GM23338 (cell line): ENCODE results near the gene FGF21. TPM values are rescaled to one million over a fixed set of nuclear protein-coding genes. Genes with fewer than 3 reads are reported as not detected.

Experiments
- ATAC-seq: fragments of 200-7000 bp; cut with Tn5 transposase; 3 replicates; pipeline ENCODE4 v1.9.1; 2020
- DNase-seq: peaks from one replicate; pipeline ENCODE4 v3.0.0-alpha.2; 2015; ENCODE audit warnings: low spot score
- H2AFZ ChIP-seq: fragments of 200-600 bp; sonication (generic); 2 replicates; pipeline ENCODE4 v1.8.0; 2016; ENCODE audit warnings: antibody characterized with exemption, mild to moderate bottlenecking, moderate library complexity
- H3F3A ChIP-seq: fragments of 200-600 bp; sonication (generic); replicated peaks from 2 replicates; pipeline ENCODE4 v1.8.0; 2017; ENCODE audit warnings: antibody characterized with exemption, mixed run types, low read depth
- H3K27ac ChIP-seq: fragments of 200-600 bp; sonication (generic); 2 replicates; pipeline ENCODE4 v1.6.1; 2016; ENCODE audit warnings: low read depth
- H3K27me3 ChIP-seq: fragments of 200-600 bp; sonication (generic); 2 replicates; pipeline ENCODE4 v1.8.0; 2016; ENCODE audit warnings: mild to moderate bottlenecking, mixed run types, moderate library complexity; ENCODE audit not compliant: insufficient read depth
- H3K36me3 ChIP-seq: fragments of 200-600 bp; sonication (generic); 2 replicates; pipeline ENCODE4 v1.8.0; 2016; ENCODE audit warnings: mild to moderate bottlenecking; ENCODE audit not compliant: insufficient read depth
- H3K4me1 ChIP-seq: fragments of 200-600 bp; sonication (generic); 2 replicates; pipeline ENCODE4 v1.8.0; 2016; ENCODE audit warnings: mild to moderate bottlenecking, moderate library complexity; ENCODE audit not compliant: insufficient read depth
- H3K4me2 ChIP-seq: fragments of 200-600 bp; sonication (generic); 2 replicates; pipeline ENCODE4 v1.7.1; 2017; ENCODE audit warnings: mixed run types
- H3K4me3 ChIP-seq: fragments of 200-600 bp; sonication (generic); 2 replicates; pipeline ENCODE4 v1.6.1; 2016; ENCODE audit warnings: mixed run types
- H3K79me2 ChIP-seq: fragments of 200-600 bp; sonication (generic); replicated peaks from 2 replicates; pipeline ENCODE4 v1.8.0; 2017; ENCODE audit warnings: mild to moderate bottlenecking; ENCODE audit not compliant: insufficient read depth
- H3K9me2 ChIP-seq: fragments of 200-600 bp; sonication (generic); 2 replicates; pipeline ENCODE4 v1.8.0; 2017; ENCODE audit not compliant: insufficient read depth
- H4K20me1 ChIP-seq: fragments of 200-600 bp; sonication (generic); replicated peaks from 2 replicates; pipeline ENCODE4 v1.8.0; 2017; ENCODE audit warnings: mild to moderate bottlenecking; ENCODE audit not compliant: insufficient read depth
- H3K27ac Mint-ChIP-seq: 2 replicates; pipeline ENCODE4 v1.8.0; 2020; ENCODE audit warnings: inconsistent platforms, mild to moderate bottlenecking, moderate library complexity, mixed read lengths
- H3K27me3 Mint-ChIP-seq: 3 replicates; pipeline ENCODE4 v1.8.0; 2022; ENCODE audit warnings: low read depth, mild to moderate bottlenecking, moderate library complexity, mixed read lengths, inconsistent platforms; ENCODE audit not compliant: insufficient read depth, poor library complexity
- H3K36me3 Mint-ChIP-seq: 3 replicates; pipeline ENCODE4 v1.8.0; 2021; ENCODE audit warnings: low read depth, mild to moderate bottlenecking, inconsistent platforms, moderate library complexity, mixed read lengths
- H3K4me1 Mint-ChIP-seq: 3 replicates; pipeline ENCODE4 v1.8.0; 2020; ENCODE audit warnings: mild to moderate bottlenecking, inconsistent platforms, mixed read lengths
- H3K4me3 Mint-ChIP-seq: 3 replicates; pipeline ENCODE4 v1.8.0; 2021; ENCODE audit warnings: moderate library complexity, mild to moderate bottlenecking, inconsistent platforms, mixed read lengths
- H3K9me3 Mint-ChIP-seq: 3 replicates; pipeline ENCODE4 v1.8.0; 2020; ENCODE audit warnings: moderate library complexity, mild to moderate bottlenecking, inconsistent platforms, mixed read lengths
- CREB1 ChIP-seq: fragments of 250-450 bp; sonication (Bioruptor Pico); IDR thresholded peaks from 2 replicates; pipeline ENCODE4 v1.5.0; 2020; ENCODE audit warnings: low read depth, mild to moderate bottlenecking, moderate library complexity
- POLR2AphosphoS5 ChIP-seq: IDR thresholded peaks from 2 replicates; pipeline ENCODE4 v1.6.1; 2016; ENCODE audit warnings: antibody characterized with exemption, low read depth
- STAT1 ChIP-seq: IDR thresholded peaks from one replicate; pipeline ENCODE4 v1.6.1; 2016; ENCODE audit warnings: antibody characterized with exemption; ENCODE audit not compliant: unreplicated experiment
- ZNF114 ChIP-seq: fragments of 250-450 bp; sonication (Bioruptor Pico); IDR thresholded peaks from 2 replicates; pipeline ENCODE4 v1.5.0; 2020; ENCODE audit warnings: mild to moderate bottlenecking, moderate library complexity
- polyA plus RNA-seq: library from polyadenylated mRNA; unstranded; fragments of >200 nt; fragmentation: Nextera tagmentation; extraction: Ambion mirVana; gene quantifications from 2 replicates; pipeline ENCODE4 v1.2.1, GENCODE V29; 2016
- total RNA-seq: library from RNA; depleted of rRNA; stranded (reverse); fragments of >200 nt; shearing (Covaris generic); gene quantifications from 2 replicates; pipeline ENCODE4 v1.2.3, GENCODE V29; 2014
- TF ChIP-seq, protein P1 (sequence below): IDR thresholded peaks from 2 replicates; pipeline ENCODE4 v1.6.1; 2016; ENCODE audit warnings: antibody characterized with exemption

FGF21 gene
- total and polyA plus RNA-seq, 2 experiments from 2014 or later = 0.78 to 1.3 TPM

DNA sequence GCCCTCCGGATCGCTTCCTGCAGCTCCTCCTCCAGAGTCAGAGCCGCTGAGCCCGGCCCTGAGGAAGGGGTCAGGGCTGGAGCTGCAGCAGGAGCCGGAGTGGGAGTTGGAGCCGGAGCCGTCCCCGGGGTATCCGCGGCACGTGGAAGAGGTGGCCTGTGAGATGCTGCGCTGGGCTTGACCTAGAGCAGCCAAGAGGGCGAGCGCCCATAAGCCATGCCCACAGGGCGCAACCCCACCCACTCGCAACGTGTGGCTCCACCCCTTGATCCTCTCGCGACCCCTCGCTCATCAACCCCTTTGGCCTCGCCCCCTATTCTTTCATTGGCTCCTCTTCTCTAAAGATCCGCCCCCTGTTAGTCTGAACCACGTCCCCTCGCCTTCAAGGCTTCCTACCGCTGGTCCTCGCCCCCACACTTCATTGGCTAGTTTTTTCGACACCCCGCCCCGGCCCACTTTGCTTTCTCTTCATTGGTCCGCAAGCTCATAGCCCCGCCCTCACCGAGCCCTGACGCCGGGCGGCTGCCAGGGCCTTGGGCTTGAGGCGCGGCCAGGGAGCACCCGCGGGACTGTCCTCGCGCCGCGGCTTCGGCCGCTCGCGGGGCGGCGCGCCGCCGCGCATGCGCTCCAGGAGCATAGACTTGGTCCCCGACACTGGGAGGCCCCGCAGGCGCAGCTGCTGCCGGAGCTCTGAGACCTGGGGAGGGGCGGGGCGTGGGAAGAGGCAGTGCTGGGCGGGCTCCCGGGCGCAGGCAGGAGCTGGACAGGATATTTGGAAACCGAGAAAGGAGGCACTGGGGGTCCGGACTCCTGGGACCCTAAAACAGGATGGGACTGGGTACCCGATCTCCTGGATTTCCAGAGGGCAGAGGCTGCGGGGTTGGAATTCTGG, 41.2 kb upstream of the FGF21 start:
- TF ChIP-seq POLR2AphosphoS5 (peak; percentile 57), CREB1 (CRISPR knock-in tag) (peak; percentile 47; the same call in 1 of the 2 replicates), STAT1 (no peak)
- peaks cover 24% of the 10 kb centered on the region for H3K27me3 Mint-ChIP-seq
- no peaks in the 10 kb centered on the region for H3K27me3 ChIP-seq
- H3K9me3 Mint-ChIP-seq = peaks cover 10% of the 10 kb centered on the region; the same call in 2 of the 3 replicates
- peak; percentile 82 for ATAC-seq
- no peaks in the 10 kb centered on the region for H3K79me2 ChIP-seq
- peak overlapping the region; percentile 85 for H3K4me3 ChIP-seq
- H3K36me3 ChIP-seq = no peaks in the 10 kb centered on the region
- peak overlapping the region; percentile 87 for H3K4me3 Mint-ChIP-seq
- peak overlapping the region; percentile 92 for H3K4me2 ChIP-seq
- peaks cover 7% of the 10 kb centered on the region; the same call in 2 of the 3 replicates for H3K36me3 Mint-ChIP-seq
- H3K4me1 Mint-ChIP-seq = peaks cover 32% of the 10 kb centered on the region
- H4K20me1 ChIP-seq = no peaks in the 10 kb centered on the region
- H3K27ac ChIP-seq = peak overlapping the region; percentile 78; the same call in 1 of the 2 replicates
- DNase-seq = peak; percentile 100
- H2AFZ ChIP-seq = peak overlapping the region; percentile 54; the same call in 1 of the 2 replicates
- peaks cover 33% of the 10 kb centered on the region for H3K4me1 ChIP-seq
- H3F3A ChIP-seq = peaks cover 10% of the 10 kb centered on the region; the same call in 1 of the 2 replicates
- no peaks in the 10 kb centered on the region for H3K9me2 ChIP-seq
- H3K27ac Mint-ChIP-seq = no peak overlapping the region

DNA sequence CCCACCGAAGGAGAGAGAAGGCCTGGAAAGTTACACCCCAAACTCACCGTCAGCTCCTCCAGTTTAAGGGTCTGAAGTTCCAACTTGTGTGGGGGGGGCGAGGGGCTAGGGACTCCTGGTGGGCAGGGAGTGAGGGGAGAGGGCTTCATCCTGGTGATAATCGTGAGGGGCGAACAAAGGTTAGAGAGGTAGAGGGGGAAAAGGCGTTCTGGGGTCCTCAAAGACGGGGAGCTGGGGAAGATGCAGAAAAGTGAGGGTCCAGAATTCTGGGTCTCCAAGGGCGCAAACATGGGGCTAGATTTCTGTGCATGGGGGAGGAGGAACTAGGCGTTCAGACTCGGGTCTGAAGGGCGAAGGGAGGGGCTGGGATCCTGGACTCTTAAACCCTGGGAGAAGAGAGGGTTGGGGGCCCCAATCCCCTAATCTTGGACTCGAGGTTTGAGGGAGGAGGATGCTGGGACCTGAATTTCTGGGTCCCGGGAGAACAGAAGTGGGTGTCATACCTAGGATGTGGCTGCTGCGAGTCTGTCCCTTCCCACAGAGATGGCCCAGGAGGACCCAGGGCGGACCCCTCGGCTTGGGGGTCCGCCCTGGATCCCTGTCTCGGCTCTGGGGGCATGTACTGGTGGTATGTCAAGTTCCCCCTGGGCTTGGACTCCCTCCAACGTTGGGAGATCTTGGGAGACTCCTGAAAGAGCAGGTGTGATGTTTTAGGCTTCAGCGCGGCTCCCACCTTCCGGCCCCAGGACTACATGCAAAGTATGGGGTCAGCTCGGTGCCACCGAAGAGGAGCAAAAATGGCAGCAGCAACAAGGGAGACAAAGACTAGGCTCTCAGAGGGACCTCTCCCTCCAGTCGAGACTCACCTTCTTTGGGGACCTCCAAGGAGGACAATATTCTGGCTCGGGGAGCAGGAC, 40.3 kb upstream of the FGF21 start:
- peak overlapping the region; percentile 87 for H3K4me3 Mint-ChIP-seq

More for the DNA sequence above, 40.3 kb upstream of the FGF21 start:
- H3K27me3 Mint-ChIP-seq = peaks cover 25% of the 10 kb centered on the region
- H3K27me3 ChIP-seq = no peaks in the 10 kb centered on the region
- H4K20me1 ChIP-seq = no peaks in the 10 kb centered on the region
- 0 out of 2 replicates have a peak overlapping the region, but pooled peaks have one; percentile 45 for H2AFZ ChIP-seq
- peaks cover 38% of the 10 kb centered on the region for H3K4me1 Mint-ChIP-seq
- H3K36me3 ChIP-seq = no peaks in the 10 kb centered on the region
- no peaks in the 10 kb centered on the region for H3K79me2 ChIP-seq
- peaks cover 12% of the 10 kb centered on the region; the same call in 2 of the 3 replicates for H3K9me3 Mint-ChIP-seq
- TF ChIP-seq, protein P1, sequence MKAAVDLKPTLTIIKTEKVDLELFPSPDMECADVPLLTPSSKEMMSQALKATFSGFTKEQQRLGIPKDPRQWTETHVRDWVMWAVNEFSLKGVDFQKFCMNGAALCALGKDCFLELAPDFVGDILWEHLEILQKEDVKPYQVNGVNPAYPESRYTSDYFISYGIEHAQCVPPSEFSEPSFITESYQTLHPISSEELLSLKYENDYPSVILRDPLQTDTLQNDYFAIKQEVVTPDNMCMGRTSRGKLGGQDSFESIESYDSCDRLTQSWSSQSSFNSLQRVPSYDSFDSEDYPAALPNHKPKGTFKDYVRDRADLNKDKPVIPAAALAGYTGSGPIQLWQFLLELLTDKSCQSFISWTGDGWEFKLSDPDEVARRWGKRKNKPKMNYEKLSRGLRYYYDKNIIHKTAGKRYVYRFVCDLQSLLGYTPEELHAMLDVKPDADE = no peak
- no peak for TF ChIP-seq ZNF114 (CRISPR knock-in tag)
- H3K4me1 ChIP-seq = peaks cover 41% of the 10 kb centered on the region
- ATAC-seq (no peak), DNase-seq (no peak)
- peak overlapping the region; percentile 78; the same call in 1 of the 2 replicates for H3K27ac ChIP-seq
- H3K27ac Mint-ChIP-seq = peak overlapping the region; percentile 40
- H3K36me3 Mint-ChIP-seq = peaks cover 7% of the 10 kb centered on the region; the same call in 2 of the 3 replicates
- peaks cover 10% of the 10 kb centered on the region; the same call in 1 of the 2 replicates for H3F3A ChIP-seq
- H3K9me2 ChIP-seq = no peaks in the 10 kb centered on the region
- peak overlapping the region; percentile 85 for H3K4me3 ChIP-seq
- H3K4me2 ChIP-seq = peak overlapping the region; percentile 90
